ENCODE data around the gene BRME1. TPM values are rescaled to one million over a fixed set of nuclear protein-coding genes. Genes with fewer than 3 reads are reported as not detected.

The BRME1 gene
- total RNA-seq, 1 experiment from 2014 or later, result 1.7 TPM

- no peaks in the 10 kb centered on the region for H3K9me2 ChIP-seq (ENCODE audit: insufficient read depth)
- no peak overlapping the region for H3K27ac ChIP-seq (ENCODE audit: low read depth, low read length)
- H3K4me3 ChIP-seq (replicated peaks in 1 of 2; ENCODE audit: low read depth in 1 of 2, low read length in 2 of 2), result no peak overlapping the region
- no peaks in the 10 kb centered on the region for H3K79me2 ChIP-seq (ENCODE audit: insufficient read depth, low read length)
- no TSS peak for BruUV-seq (replicated peaks)
- ATAC-seq (no peak), DNase-seq (ENCODE audit: low read depth, low spot score) (no peak)
- H3K9me3 ChIP-seq (ENCODE audit: control insufficient read depth in 1 of 2, insufficient read depth in 1 of 2, low read depth in 1 of 2, low read length in 2 of 2), result no peaks in the 10 kb centered on the region
- intact Hi-C loops (cut with micrococcal nuclease), result no loop called here
- H3K27me3 ChIP-seq (ENCODE audit: insufficient read depth, low read length), result no peaks in the 10 kb centered on the region
- RAD21 ChIA-PET (ENCODE audit: low non-redundant PET in 1 of 2, low total read pairs in 2 of 2, uncharacterized antibody in 2 of 2, unreplicated experiment in 2 of 2), result no interaction called here
- TF ChIP-seq SP1 (IDR thresholded peaks at IDR 0.05; ENCODE audit: low read depth) (no peak), ATF3 (IDR thresholded peaks at IDR 0.05) (no peak), SRF (IDR thresholded peaks at IDR 0.05; ENCODE audit: low read depth) (no peak), EZH2phosphoT487 (IDR thresholded peaks at IDR 0.05; ENCODE audit: borderline replicate concordance) (no peak), FOSL1 (IDR thresholded peaks at IDR 0.05; ENCODE audit: low read depth) (no peak), EZH2 (IDR thresholded peaks at IDR 0.05) (no peak), POLR2A (IDR thresholded peaks at IDR 0.05; ENCODE audit: borderline replicate concordance, extremely low read depth, insufficient read depth, insufficient read length) (no peak), CBX3 (IDR thresholded peaks at IDR 0.05; ENCODE audit: low read depth) (no peak), ZNF274 (IDR thresholded peaks at IDR 0.05; ENCODE audit: low read depth, low read length) (no peak), POLR2AphosphoS5 (IDR thresholded peaks at IDR 0.05; ENCODE audit: low read depth, low read length) (no peak), YY1 (IDR thresholded peaks at IDR 0.05; ENCODE audit: extremely low read depth, insufficient replicate concordance, low read depth, low read length) (no peak), CTCF (IDR thresholded peaks at IDR 0.05 in 2 of 3, conservative IDR thresholded peaks at IDR 0.05 in 1 of 3; ENCODE audit: borderline replicate concordance in 1 of 3, insufficient read depth in 1 of 3, low read depth in 2 of 3, low read length in 2 of 3) (no peak), ELF1 (IDR thresholded peaks at IDR 0.05; ENCODE audit: borderline replicate concordance, low read depth) (no peak), JUND (IDR thresholded peaks at IDR 0.05) (no peak), TCF7L2 (IDR thresholded peaks at IDR 0.05; ENCODE audit: borderline replicate concordance, extremely low read depth, insufficient read depth, insufficient read length) (no peak), ZFX (IDR thresholded peaks at IDR 0.05) (no peak), EGR1 (IDR thresholded peaks at IDR 0.05; ENCODE audit: low read depth) (no peak)
- TF ChIP-seq, protein P1, sequence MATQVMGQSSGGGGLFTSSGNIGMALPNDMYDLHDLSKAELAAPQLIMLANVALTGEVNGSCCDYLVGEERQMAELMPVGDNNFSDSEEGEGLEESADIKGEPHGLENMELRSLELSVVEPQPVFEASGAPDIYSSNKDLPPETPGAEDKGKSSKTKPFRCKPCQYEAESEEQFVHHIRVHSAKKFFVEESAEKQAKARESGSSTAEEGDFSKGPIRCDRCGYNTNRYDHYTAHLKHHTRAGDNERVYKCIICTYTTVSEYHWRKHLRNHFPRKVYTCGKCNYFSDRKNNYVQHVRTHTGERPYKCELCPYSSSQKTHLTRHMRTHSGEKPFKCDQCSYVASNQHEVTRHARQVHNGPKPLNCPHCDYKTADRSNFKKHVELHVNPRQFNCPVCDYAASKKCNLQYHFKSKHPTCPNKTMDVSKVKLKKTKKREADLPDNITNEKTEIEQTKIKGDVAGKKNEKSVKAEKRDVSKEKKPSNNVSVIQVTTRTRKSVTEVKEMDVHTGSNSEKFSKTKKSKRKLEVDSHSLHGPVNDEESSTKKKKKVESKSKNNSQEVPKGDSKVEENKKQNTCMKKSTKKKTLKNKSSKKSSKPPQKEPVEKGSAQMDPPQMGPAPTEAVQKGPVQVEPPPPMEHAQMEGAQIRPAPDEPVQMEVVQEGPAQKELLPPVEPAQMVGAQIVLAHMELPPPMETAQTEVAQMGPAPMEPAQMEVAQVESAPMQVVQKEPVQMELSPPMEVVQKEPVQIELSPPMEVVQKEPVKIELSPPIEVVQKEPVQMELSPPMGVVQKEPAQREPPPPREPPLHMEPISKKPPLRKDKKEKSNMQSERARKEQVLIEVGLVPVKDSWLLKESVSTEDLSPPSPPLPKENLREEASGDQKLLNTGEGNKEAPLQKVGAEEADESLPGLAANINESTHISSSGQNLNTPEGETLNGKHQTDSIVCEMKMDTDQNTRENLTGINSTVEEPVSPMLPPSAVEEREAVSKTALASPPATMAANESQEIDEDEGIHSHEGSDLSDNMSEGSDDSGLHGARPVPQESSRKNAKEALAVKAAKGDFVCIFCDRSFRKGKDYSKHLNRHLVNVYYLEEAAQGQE (IDR thresholded peaks at IDR 0.05; ENCODE audit: low read depth), result no peak
- CTCF ChIA-PET, result no interaction called here
- H2AFZ ChIP-seq (ENCODE audit: low read depth, low read length, poor library complexity, severe bottlenecking), result no peak overlapping the region
- H4K20me1 ChIP-seq (ENCODE audit: insufficient read depth), result no peaks in the 10 kb centered on the region
- no peaks in the 10 kb centered on the region for H3K36me3 ChIP-seq (ENCODE audit: control insufficient read depth in 1 of 2, insufficient read depth in 2 of 2, low read length in 2 of 2)
- H3K4me2 ChIP-seq (ENCODE audit: low read length), result no peak overlapping the region
- POLR2A ChIA-PET, result interaction anchor here (1.0 kb wide), 1 partner anchor 15 kb away, joined by 6 read pairs; no protein-coding TSS in a partner anchor
- peaks cover 5 to 16% of the 10 kb centered on the region in 2 experiments; a peak in 3 of 4 replicates for H3K4me1 ChIP-seq (ENCODE audit: control insufficient read depth in 1 of 2, insufficient read depth in 2 of 2, low read length in 2 of 2)
- no peak overlapping the region for H3K9ac ChIP-seq (ENCODE audit: low read length)
Measured at GRCh38 chr19:13887018-13887436, 18.9 kb downstream of the BRME1 start.
